AG04449 (cell line): ENCODE results near the gene LARGE2.

Experiments
- CTCF ChIA-PET: fragments of 350-600 bp; formaldehyde crosslinking; extraction: SDS; loops from one replicate; lab custom pipeline; 2021; ENCODE audit warnings: antibody characterized with exemption; lab: Yijun Ruan, JAX
- POLR2A ChIA-PET: fragments of 400-600, 350-600 bp; formaldehyde crosslinking; extraction: SDS; loops from one replicate; lab custom pipeline; 2020; ENCODE audit warnings: antibody characterized with exemption, inconsistent platforms; lab: Yijun Ruan, JAX
- DNase-seq: peaks from one replicate; pipeline ENCODE4 v3.0.0-alpha.2; 2010; ENCODE audit warnings: low read depth, low spot score
- H3K4me3 ChIP-seq: 2 replicates; pipeline ENCODE4 v1.5.1; 2011; ENCODE audit warnings: low read depth, mild to moderate bottlenecking, control low read depth, low read length
- CTCF ChIP-seq: IDR thresholded peaks from one replicate; pipeline ENCODE4 v1.5.1; 2011; ENCODE audit warnings: mild to moderate bottlenecking, moderate library complexity, low read length, control low read depth, inconsistent platforms; ENCODE audit not compliant: insufficient read depth; ENCODE audit errors: missing control alignments

LARGE2 gene

DNA sequence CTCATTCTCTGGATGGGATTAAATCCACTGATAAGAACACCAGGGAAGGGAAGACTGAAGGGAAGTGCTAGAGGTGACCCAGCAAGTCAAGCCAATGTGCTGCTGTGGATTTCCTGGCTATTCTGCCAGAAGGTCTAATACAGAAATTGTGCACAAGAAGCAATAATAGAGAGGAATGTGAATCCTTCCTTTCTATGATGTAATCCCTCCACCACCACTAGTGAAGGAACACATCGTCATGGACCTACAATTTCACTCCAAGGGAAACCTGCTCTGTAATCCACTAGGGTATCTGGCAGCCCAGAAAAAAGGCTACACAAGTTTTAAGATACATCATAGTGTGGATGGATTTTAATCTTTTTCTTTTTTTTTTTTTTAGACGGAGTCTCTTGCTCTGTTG, 17.4 kb downstream of the LARGE2 start:
- TF ChIP-seq CTCF, result no peak
- H3K4me3 ChIP-seq, result no peak overlapping the region
- ChIA-PET POLR2A (interaction anchor here (0.6 kb wide), 1 partner anchor 711 kb away, joined by 3 read pairs; no protein-coding TSS in a partner anchor), CTCF (interaction anchor here (1.0 to 2.9 kb wide), 2 partner anchors 25 to 104 kb away, joined by 3 to 16 read pairs; no protein-coding TSS in a partner anchor)
- no peak for DNase-seq

DNA sequence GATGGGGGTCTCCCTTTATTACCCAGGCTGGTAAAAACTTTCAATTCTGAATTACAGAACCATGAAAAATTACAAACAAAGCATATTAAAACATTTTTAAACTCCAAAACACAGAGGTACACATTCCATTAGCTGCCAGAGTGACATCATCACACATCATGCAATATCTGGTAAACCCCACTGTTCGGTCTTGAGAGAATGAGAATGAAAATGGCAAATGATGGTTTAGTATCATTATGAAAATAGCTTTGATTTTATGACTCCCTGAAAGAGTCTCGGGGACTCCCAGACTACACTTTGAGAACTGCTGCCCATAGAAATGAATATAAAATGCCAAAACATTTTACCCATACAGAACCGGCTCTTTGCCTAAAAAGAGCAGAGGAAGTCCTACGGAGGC, 18.8 kb downstream of the LARGE2 start:
- DNase-seq, result no peak
- ChIA-PET CTCF (interaction anchor here (1.0 to 2.9 kb wide), 3 partner anchors 10 to 65 kb away, joined by 3 to 16 read pairs (median 8); no protein-coding TSS in a partner anchor), POLR2A (no interaction called here)
- no peak for TF ChIP-seq CTCF
- no peak overlapping the region for H3K4me3 ChIP-seq

GRCh38 chr11:45942381-45942780, 19.9 kb downstream of the LARGE2 start:
- TF ChIP-seq CTCF, result no peak
- ChIA-PET POLR2A (no interaction called here), CTCF (interaction anchor here (1.9 to 11.7 kb wide), 2 partner anchors 22 to 64 kb away, joined by 8 to 122 read pairs; no protein-coding TSS in a partner anchor)

GRCh38 chr11:45945397-45945999, 23.0 kb downstream of the LARGE2 start:
- ChIA-PET POLR2A (no interaction called here), CTCF (interaction anchor here (0.7 to 11.7 kb wide), 2 partner anchors 19 to 61 kb away, joined by 3 to 122 read pairs; no protein-coding TSS in a partner anchor)
- no peak for DNase-seq
- no peak overlapping the region for H3K4me3 ChIP-seq
- no peak for TF ChIP-seq CTCF

More at GRCh38 chr11:45942381-45942780, 19.9 kb downstream of the LARGE2 start:
- no peak for DNase-seq
- H3K4me3 ChIP-seq, result no peak overlapping the region

- ChIA-PET POLR2A (no interaction called here), CTCF (interaction anchor here (0.8 to 11.7 kb wide), 3 partner anchors 12 to 59 kb away, joined by 3 to 122 read pairs (median 4); no protein-coding TSS in a partner anchor)
- no peak for TF ChIP-seq CTCF
- no peak overlapping the region for H3K4me3 ChIP-seq
- no peak for DNase-seq
These were observed 25.4 kb downstream of the LARGE2 start for GRCh38 chr11:45947885-45948284.

DNA sequence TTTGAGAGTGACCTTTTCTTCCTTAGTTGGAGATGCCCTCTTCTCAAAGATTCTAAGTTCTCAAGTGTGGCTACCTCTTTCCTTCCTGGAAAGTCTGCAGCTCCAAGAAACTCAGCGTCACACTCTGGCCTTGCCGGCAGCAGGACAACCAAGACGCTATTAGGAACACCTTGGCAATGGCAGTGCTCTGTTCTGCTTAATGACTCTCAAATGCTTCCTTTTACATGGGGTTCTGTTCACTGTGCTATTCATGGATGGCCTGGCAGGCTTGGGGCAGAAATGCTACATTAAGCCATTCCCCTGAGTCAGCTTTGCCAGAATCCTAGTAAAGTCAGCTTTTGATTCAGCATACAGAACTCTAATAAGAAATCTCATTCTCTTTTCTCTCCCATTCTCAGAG, 25.9 kb downstream of the LARGE2 start:
- POLR2A ChIA-PET, result no interaction called here
- CTCF ChIA-PET, result interaction anchor here (0.8 to 11.7 kb wide), 4 partner anchors 12 to 58 kb away, joined by 3 to 122 read pairs (median 4); no protein-coding TSS in a partner anchor
- TF ChIP-seq CTCF, result no peak
- DNase-seq, result no peak
- H3K4me3 ChIP-seq, result no peak overlapping the region
